ENCODE measurements around the gene AOPEP. TPM values are rescaled to one million over a fixed set of nuclear protein-coding genes. Genes with fewer than 3 reads are reported as not detected.

AOPEP gene
- total RNA-seq, 1 donor from 2014 or later: 25.8 TPM

GRCh38 chr9:94734054-94734754, 7.7 kb downstream of the AOPEP start:
- Mint-ChIP-seq H3K9me3 (ENCODE audit: unreplicated experiment) (no peaks in the 10 kb centered on the region), H3K4me1 (ENCODE audit: low read depth, unreplicated experiment) (no peaks in the 10 kb centered on the region), H3K4me3 (ENCODE audit: unreplicated experiment) (no peak overlapping the region), H3K27ac (ENCODE audit: unreplicated experiment) (no peak overlapping the region), H3K36me3 (ENCODE audit: unreplicated experiment) (peaks cover 4% of the 10 kb centered on the region), H3K27me3 (ENCODE audit: unreplicated experiment) (no peaks in the 10 kb centered on the region)
- no peak for TF ChIP-seq CTCF (IDR thresholded peaks at IDR 0.05; ENCODE audit: partially characterized antibody, unreplicated experiment)
- DNase-seq: no peak

GRCh38 chr9:94736759-94737158, 10.3 kb downstream of the AOPEP start:
- no peak overlapping the region for H3K27ac Mint-ChIP-seq (ENCODE audit: unreplicated experiment)
- H3K4me3 Mint-ChIP-seq (ENCODE audit: unreplicated experiment): no peak overlapping the region
- H3K9me3 Mint-ChIP-seq (ENCODE audit: unreplicated experiment): no peaks in the 10 kb centered on the region
- no peak for TF ChIP-seq CTCF (IDR thresholded peaks at IDR 0.05; ENCODE audit: partially characterized antibody, unreplicated experiment)
- peaks cover 4% of the 10 kb centered on the region for H3K36me3 Mint-ChIP-seq (ENCODE audit: unreplicated experiment)
- no peaks in the 10 kb centered on the region for H3K27me3 Mint-ChIP-seq (ENCODE audit: unreplicated experiment)
- DNase-seq: no peak
- no peaks in the 10 kb centered on the region for H3K4me1 Mint-ChIP-seq (ENCODE audit: low read depth, unreplicated experiment)

GRCh38 chr9:94740145-94740840, 13.8 kb downstream of the AOPEP start:
- Mint-ChIP-seq H3K36me3 (ENCODE audit: unreplicated experiment) (peaks cover 11% of the 10 kb centered on the region), H3K9me3 (ENCODE audit: unreplicated experiment) (no peaks in the 10 kb centered on the region), H3K4me3 (ENCODE audit: unreplicated experiment) (no peak overlapping the region), H3K27ac (ENCODE audit: unreplicated experiment) (no peak overlapping the region), H3K4me1 (ENCODE audit: low read depth, unreplicated experiment) (no peaks in the 10 kb centered on the region), H3K27me3 (ENCODE audit: unreplicated experiment) (no peaks in the 10 kb centered on the region)
- DNase-seq: no peak
- no peak for TF ChIP-seq CTCF (IDR thresholded peaks at IDR 0.05; ENCODE audit: partially characterized antibody, unreplicated experiment)

DNA sequence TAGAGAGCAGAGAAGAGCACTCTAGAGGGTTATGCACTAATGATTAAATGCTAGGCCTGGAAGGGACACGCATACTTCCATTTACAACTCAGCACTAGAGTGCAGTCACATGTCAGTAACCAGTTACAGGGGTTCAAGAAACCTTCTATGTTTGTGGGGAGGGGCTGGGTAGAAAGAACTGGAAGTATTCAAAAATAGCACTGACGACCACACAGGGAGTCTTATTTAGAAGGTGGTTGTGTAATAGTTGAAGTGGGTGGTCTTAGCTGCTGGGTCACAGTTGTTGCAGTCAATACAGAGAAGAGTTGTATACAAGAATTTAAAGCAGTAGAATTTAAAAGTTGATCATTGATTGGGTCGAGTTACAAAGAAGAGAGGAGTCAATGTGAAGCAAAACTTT, 15.4 kb downstream of the AOPEP start:
- DNase-seq: no peak
- peaks cover 7% of the 10 kb centered on the region for H3K36me3 Mint-ChIP-seq (ENCODE audit: unreplicated experiment)
- H3K9me3 Mint-ChIP-seq (ENCODE audit: unreplicated experiment): no peaks in the 10 kb centered on the region
- H3K4me1 Mint-ChIP-seq (ENCODE audit: low read depth, unreplicated experiment): no peaks in the 10 kb centered on the region
- no peak for TF ChIP-seq CTCF (IDR thresholded peaks at IDR 0.05; ENCODE audit: partially characterized antibody, unreplicated experiment)
- no peak overlapping the region for H3K27ac Mint-ChIP-seq (ENCODE audit: unreplicated experiment)
- H3K4me3 Mint-ChIP-seq (ENCODE audit: unreplicated experiment): no peak overlapping the region
- H3K27me3 Mint-ChIP-seq (ENCODE audit: unreplicated experiment): no peaks in the 10 kb centered on the region
